ENCODE results near the gene MDGA2.

Gene MDGA2

GRCh38 chr14:47524524-47524923 lies 150.9 kb downstream of the MDGA2 start:
- in situ Hi-C loops (cut with MboI; ENCODE audit: low sequenced_read_pairs, unreplicated experiment): no loop called here
- DNase-seq (ENCODE audit: low spot score): no peak
- TF ChIP-seq CTCF (IDR thresholded peaks at IDR 0.05; ENCODE audit: borderline replicate concordance, control extremely low read depth, extremely low read depth, insufficient read depth, missing control alignments): no peak

DNA sequence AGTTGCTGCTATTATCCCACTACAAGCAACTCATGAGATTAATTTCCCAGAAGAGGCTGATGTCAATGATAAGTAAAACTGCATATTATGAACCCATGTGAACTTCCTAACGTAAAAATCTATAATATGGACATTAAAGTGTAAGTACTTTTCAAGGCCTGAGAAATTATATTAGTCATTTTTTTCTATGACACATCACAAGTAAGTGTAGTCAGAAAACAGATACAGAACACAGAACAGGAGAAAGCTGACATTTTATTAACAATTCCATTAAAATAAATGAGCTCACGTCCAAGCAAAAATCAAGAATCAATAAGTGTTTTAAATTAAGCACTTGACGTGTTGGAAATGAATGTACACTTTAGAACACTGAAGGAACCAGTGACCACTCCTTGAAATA lies 155.0 kb downstream of the MDGA2 start:
- DNase-seq (ENCODE audit: low spot score): no peak
- no peak for TF ChIP-seq CTCF (IDR thresholded peaks at IDR 0.05; ENCODE audit: borderline replicate concordance, control extremely low read depth, extremely low read depth, insufficient read depth, missing control alignments)
- in situ Hi-C loops (cut with MboI; ENCODE audit: low sequenced_read_pairs, unreplicated experiment): no loop called here

DNA sequence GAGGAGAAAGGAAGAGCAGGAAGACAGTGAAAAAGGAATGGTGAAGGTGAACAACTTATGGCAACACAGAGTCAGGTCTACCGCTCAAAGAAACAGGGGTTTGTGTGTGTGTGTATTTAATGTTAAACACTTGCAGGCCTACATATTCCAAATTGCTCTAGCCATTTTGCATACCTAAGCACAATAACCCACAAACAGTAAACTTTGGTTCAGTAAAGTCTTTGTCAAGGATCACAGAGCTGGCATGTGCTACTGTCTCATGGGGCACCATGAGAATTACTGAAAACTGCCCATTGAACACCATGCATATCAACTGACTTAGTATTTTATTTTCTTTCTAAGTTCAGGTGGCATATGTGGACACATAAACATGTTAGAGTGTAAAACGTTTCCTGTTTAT lies 163.6 kb downstream of the MDGA2 start:
- in situ Hi-C loops (cut with MboI; ENCODE audit: low sequenced_read_pairs, unreplicated experiment): no loop called here
- no peak for TF ChIP-seq CTCF (IDR thresholded peaks at IDR 0.05; ENCODE audit: borderline replicate concordance, control extremely low read depth, extremely low read depth, insufficient read depth, missing control alignments)
- no peak for DNase-seq (ENCODE audit: low spot score)

DNA sequence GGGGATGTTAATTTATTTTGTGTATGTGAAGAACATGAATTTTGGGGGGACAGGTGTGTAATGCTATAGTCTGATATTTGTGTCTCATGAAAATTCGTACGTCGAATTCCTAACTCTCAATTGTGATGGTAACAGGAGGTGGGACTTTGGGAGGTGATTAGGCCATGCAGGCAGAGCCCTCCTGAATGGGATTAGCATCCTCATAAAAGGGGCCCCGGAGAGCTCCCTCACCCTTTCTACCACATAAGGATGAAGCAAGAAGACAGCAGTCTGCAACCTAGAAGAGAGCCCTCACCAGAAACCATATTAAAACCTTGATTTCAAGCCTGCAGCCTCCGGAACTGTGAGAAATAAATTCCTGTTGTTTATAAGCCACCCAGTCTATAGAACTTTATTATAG lies 165.4 kb downstream of the MDGA2 start:
- no peak for DNase-seq (ENCODE audit: low spot score)
- in situ Hi-C loops (cut with MboI; ENCODE audit: low sequenced_read_pairs, unreplicated experiment): no loop called here
- no peak for TF ChIP-seq CTCF (IDR thresholded peaks at IDR 0.05; ENCODE audit: borderline replicate concordance, control extremely low read depth, extremely low read depth, insufficient read depth, missing control alignments)

DNA sequence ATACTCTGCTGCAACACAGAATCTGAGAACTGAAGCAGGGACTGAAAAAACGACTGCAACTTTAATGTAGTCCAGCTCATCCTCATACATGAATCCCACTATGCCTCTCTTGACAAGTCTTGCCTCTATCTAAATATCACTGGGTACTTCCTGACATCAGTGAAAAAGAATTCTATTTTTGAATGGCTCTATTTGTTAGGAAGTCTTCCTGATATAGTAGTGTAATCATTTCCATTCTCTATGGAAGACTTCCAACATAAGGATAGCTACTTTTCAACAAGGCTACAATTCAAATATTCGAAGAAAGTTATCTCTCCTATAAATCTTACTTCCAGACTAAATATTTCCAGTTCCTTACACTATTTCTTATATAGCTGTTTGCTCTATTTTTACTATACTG lies 167.5 kb downstream of the MDGA2 start:
- TF ChIP-seq CTCF (IDR thresholded peaks at IDR 0.05; ENCODE audit: borderline replicate concordance, control extremely low read depth, extremely low read depth, insufficient read depth, missing control alignments): no peak
- DNase-seq (ENCODE audit: low spot score): no peak
- in situ Hi-C loops (cut with MboI; ENCODE audit: low sequenced_read_pairs, unreplicated experiment): no loop called here

DNA sequence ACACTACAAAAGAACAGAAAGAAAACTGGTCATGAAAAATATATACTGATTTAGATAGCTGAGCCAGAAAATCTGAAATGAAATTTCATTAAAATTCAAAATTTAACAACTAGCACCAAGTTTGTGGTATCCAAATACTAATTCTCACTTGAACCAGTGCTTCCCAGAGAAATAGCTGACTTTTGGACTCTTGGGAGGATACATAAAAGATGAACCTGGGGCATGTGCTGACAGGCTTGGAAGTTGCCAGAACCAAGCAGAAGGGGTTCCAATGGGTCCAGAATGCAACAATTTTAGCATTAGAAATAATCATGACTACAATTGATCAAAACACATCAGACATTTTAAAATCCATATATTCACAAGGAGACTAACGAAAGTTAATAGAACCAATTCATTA lies 175.0 kb downstream of the MDGA2 start:
- no peak for TF ChIP-seq CTCF (IDR thresholded peaks at IDR 0.05; ENCODE audit: borderline replicate concordance, control extremely low read depth, extremely low read depth, insufficient read depth, missing control alignments)
- DNase-seq (ENCODE audit: low spot score): no peak
- in situ Hi-C loops (cut with MboI; ENCODE audit: low sequenced_read_pairs, unreplicated experiment): no loop called here

DNA sequence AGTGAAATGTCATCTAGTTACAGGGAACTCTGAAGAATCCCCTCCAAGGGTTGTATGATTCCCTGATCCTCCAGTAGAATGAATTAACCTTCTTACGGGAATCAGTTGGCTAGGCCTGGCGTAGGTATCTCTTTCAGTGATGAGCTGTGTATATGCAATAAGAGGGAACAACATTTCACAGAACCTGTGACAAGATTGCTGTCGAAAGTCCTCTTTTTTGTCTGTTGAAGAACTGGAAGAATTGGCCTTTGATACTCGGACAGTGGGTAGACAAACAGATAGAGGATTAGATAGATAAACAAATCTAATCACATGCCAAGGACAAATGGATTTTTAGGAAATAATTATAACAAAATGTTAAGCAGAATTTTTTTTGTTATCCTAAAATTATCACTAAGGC lies 184.6 kb downstream of the MDGA2 start:
- DNase-seq (ENCODE audit: low spot score): no peak
- TF ChIP-seq CTCF (IDR thresholded peaks at IDR 0.05; ENCODE audit: borderline replicate concordance, control extremely low read depth, extremely low read depth, insufficient read depth, missing control alignments): no peak
- in situ Hi-C loops (cut with MboI; ENCODE audit: low sequenced_read_pairs, unreplicated experiment): no loop called here

Data from GM13976 (cell line).